Osteocyte (in vitro differentiated cells): ENCODE data around the gene MGARP. TPM values are rescaled to one million over a fixed set of nuclear protein-coding genes. Genes with fewer than 3 reads are reported as not detected.
"Not testable (repeated sequence)": the region's sequence is repeated elsewhere in the genome, so short reads cannot be mapped to it uniquely, and the experiment has no call there.

Source experiments
- DNase-seq: peaks from one replicate; pipeline ENCODE4 v3.0.0; 2021; ENCODE audit warnings: mixed read lengths; ENCODE audit not compliant: unreplicated experiment; ENCODE audit errors: extremely low spot score
- H3K27ac Mint-ChIP-seq: one replicate; pipeline ENCODE4 v1.8.0; 2021; ENCODE audit warnings: mild to moderate bottlenecking, mixed read lengths; ENCODE audit not compliant: unreplicated experiment
- H3K27me3 Mint-ChIP-seq: one replicate; pipeline ENCODE4 v1.8.0; 2021; ENCODE audit warnings: mixed read lengths; ENCODE audit not compliant: unreplicated experiment
- H3K36me3 Mint-ChIP-seq: one replicate; pipeline ENCODE4 v1.8.0; 2021; ENCODE audit warnings: mixed read lengths; ENCODE audit not compliant: unreplicated experiment
- H3K4me1 Mint-ChIP-seq: one replicate; pipeline ENCODE4 v1.8.0; 2021; ENCODE audit warnings: mixed read lengths; ENCODE audit not compliant: unreplicated experiment
- H3K4me3 Mint-ChIP-seq: one replicate; pipeline ENCODE4 v1.8.0; 2021; ENCODE audit warnings: mild to moderate bottlenecking, moderate library complexity, mixed read lengths; ENCODE audit not compliant: unreplicated experiment
- H3K9me3 Mint-ChIP-seq: one replicate; pipeline ENCODE4 v1.8.0; 2021; ENCODE audit warnings: mixed read lengths; ENCODE audit not compliant: unreplicated experiment
- CTCF ChIP-seq: fragments of 200-600 bp; sonication (generic); IDR thresholded peaks from 2 replicates; pipeline ENCODE4 v1.5.0; 2021; ENCODE audit warnings: antibody characterized with exemption, mild to moderate bottlenecking, moderate library complexity
- total RNA-seq: library from RNA; stranded (reverse); gene quantifications from 2 replicates; pipeline ENCODE4 v1.2.1, GENCODE V29; 2021

The MGARP gene
- total RNA-seq, 1 donor from 2014 or later, result 5.2 TPM

- peaks cover 17% of the 10 kb centered on the region for H3K4me1 Mint-ChIP-seq
- no peak for DNase-seq
- no peaks in the 10 kb centered on the region for H3K9me3 Mint-ChIP-seq
- H3K4me3 Mint-ChIP-seq, result no peak overlapping the region
- no peaks in the 10 kb centered on the region for H3K27me3 Mint-ChIP-seq
- H3K36me3 Mint-ChIP-seq, result no peaks in the 10 kb centered on the region
- no peak for TF ChIP-seq CTCF
- no peak overlapping the region for H3K27ac Mint-ChIP-seq
These were observed 12.7 kb downstream of the MGARP start for GRCh38 chr4:139267301-139267700.

GRCh38 chr4:139266583-139267257, 13.3 kb downstream of the MGARP start:
- TF ChIP-seq CTCF, result no peak
- Mint-ChIP-seq H3K4me1 (peaks cover 17% of the 10 kb centered on the region), H3K36me3 (no peaks in the 10 kb centered on the region), H3K27me3 (no peaks in the 10 kb centered on the region), H3K27ac (peak overlapping the region; percentile 87), H3K9me3 (no peaks in the 10 kb centered on the region), H3K4me3 (peak overlapping the region; percentile 75)
- no peak for DNase-seq

- peak overlapping the region; percentile 75 for H3K4me3 Mint-ChIP-seq
- no peaks in the 10 kb centered on the region for H3K36me3 Mint-ChIP-seq
- no peaks in the 10 kb centered on the region for H3K27me3 Mint-ChIP-seq
- no peak for DNase-seq
- H3K4me1 Mint-ChIP-seq, result peaks cover 17% of the 10 kb centered on the region
- H3K27ac Mint-ChIP-seq, result peak overlapping the region; percentile 87
- H3K9me3 Mint-ChIP-seq, result no peaks in the 10 kb centered on the region
- TF ChIP-seq CTCF, result no peak
These were observed 13.8 kb downstream of the MGARP start for GRCh38 chr4:139266208-139266582.

- Mint-ChIP-seq H3K9me3 (no peaks in the 10 kb centered on the region), H3K36me3 (no peaks in the 10 kb centered on the region), H3K4me3 (no peak overlapping the region), H3K27me3 (no peaks in the 10 kb centered on the region), H3K4me1 (peaks cover 17% of the 10 kb centered on the region), H3K27ac (no peak overlapping the region)
- no peak for DNase-seq
- no peak for TF ChIP-seq CTCF
These were observed 14.4 kb downstream of the MGARP start for GRCh38 chr4:139265654-139266053.

GRCh38 chr4:139256349-139256748, 23.7 kb downstream of the MGARP start:
- no peaks in the 10 kb centered on the region for H3K36me3 Mint-ChIP-seq
- TF ChIP-seq CTCF, result no peak
- no peak overlapping the region for H3K27ac Mint-ChIP-seq
- H3K9me3 Mint-ChIP-seq, result no peaks in the 10 kb centered on the region
- no peak for DNase-seq
- no peaks in the 10 kb centered on the region for H3K27me3 Mint-ChIP-seq
- H3K4me1 Mint-ChIP-seq, result peaks cover 25% of the 10 kb centered on the region
- H3K4me3 Mint-ChIP-seq, result no peak overlapping the region

GRCh38 chr4:139255581-139255980, 24.4 kb downstream of the MGARP start:
- H3K27ac Mint-ChIP-seq, H3K9me3 Mint-ChIP-seq, H3K36me3 Mint-ChIP-seq: not testable (repeated sequence)

More at GRCh38 chr4:139255581-139255980, 24.4 kb downstream of the MGARP start:
- not testable (repeated sequence) for H3K27me3 Mint-ChIP-seq, H3K4me3 Mint-ChIP-seq, DNase-seq
- H3K4me1 Mint-ChIP-seq, result peaks cover 25% of the 10 kb centered on the region
